ENCODE measurements around the gene GIT1.

The GIT1 gene

GRCh38 chr17:29595107-29595942 lies 5.9 kb upstream of the GIT1 start:
- ChIA-PET CTCF (interaction anchor here (1.0 to 5.4 kb wide), 5 partner anchors 14 to 225 kb away, joined by 3 to 45 read pairs (median 5); no protein-coding TSS in a partner anchor), POLR2A (ENCODE audit: low non-redundant PET) (no interaction called here)
- no peak for TF ChIP-seq CTCF (conservative IDR thresholded peaks at IDR 0.05; ENCODE audit: low read depth)
- H3K27ac ChIP-seq: peak overlapping the region; percentile 99
- no peak for DNase-seq (ENCODE audit: low spot score)

GRCh38 chr17:29594519-29595090 lies 5.2 kb upstream of the GIT1 start:
- TF ChIP-seq CTCF (conservative IDR thresholded peaks at IDR 0.05; ENCODE audit: low read depth): 0 out of 2 replicates have a peak, but pooled peaks have one; percentile 0
- DNase-seq (ENCODE audit: low spot score): no peak
- peak overlapping the region; percentile 99 for H3K27ac ChIP-seq
- POLR2A ChIA-PET (ENCODE audit: low non-redundant PET): no interaction called here
- CTCF ChIA-PET: interaction anchor here (1.0 to 5.4 kb wide), 7 partner anchors 11 to 224 kb away, joined by 3 to 45 read pairs (median 5); no protein-coding TSS in a partner anchor

- ChIA-PET CTCF (interaction anchor here (0.6 to 5.4 kb wide), 11 partner anchors 10 to 453 kb away, joined by 3 to 71 read pairs (median 5); no protein-coding TSS in a partner anchor), POLR2A (ENCODE audit: low non-redundant PET) (no interaction called here)
- TF ChIP-seq CTCF (conservative IDR thresholded peaks at IDR 0.05; ENCODE audit: low read depth): peak; percentile 40
- H3K27ac ChIP-seq: peak overlapping the region; percentile 99
- DNase-seq (ENCODE audit: low spot score): peak; percentile 28
Observed at GRCh38 chr17:29593591-29594518, 4.4 kb upstream of the GIT1 start.

- TF ChIP-seq CTCF (conservative IDR thresholded peaks at IDR 0.05; ENCODE audit: low read depth): no peak
- peak within 1 kb of the TSS; percentile 99 for H3K27ac ChIP-seq
- ChIA-PET POLR2A (ENCODE audit: low non-redundant PET) (interaction anchor here (1.0 kb wide), 1 partner anchor 28 kb away, joined by 3 read pairs; no protein-coding TSS in a partner anchor), CTCF (interaction anchor here (0.6 to 5.4 kb wide), 7 partner anchors 12 to 454 kb away, joined by 3 to 71 read pairs (median 4); partner anchors contain the start of gene ABHD15)
- DNase-seq (ENCODE audit: low spot score): no peak
Observed at GRCh38 chr17:29592850-29593551, 3.6 kb upstream of the GIT1 start, which contains the start of gene ANKRD13B. Gene ANKRD13B (plus strand): TSS chr17:29593132. CDS start chr17:29593622, 490 bp downstream.

- ChIA-PET CTCF (interaction anchor here (0.5 to 5.4 kb wide), 19 partner anchors 11 to 675 kb away, joined by 3 to 71 read pairs (median 4); partner anchors contain the start of gene ABHD15), POLR2A (ENCODE audit: low non-redundant PET) (interaction anchor here (1.0 to 1.1 kb wide), 2 partner anchors 11 to 29 kb away, joined by 3 read pairs; no protein-coding TSS in a partner anchor)
- peak overlapping the region; percentile 99 for H3K27ac ChIP-seq
- TF ChIP-seq CTCF (conservative IDR thresholded peaks at IDR 0.05; ENCODE audit: low read depth): peak; percentile 99
- DNase-seq (ENCODE audit: low spot score): peak; percentile 90
Observed at GRCh38 chr17:29591737-29592608, 2.5 kb upstream of the GIT1 start.
